IMR-90 (cell line): Measurements from ENCODE around the gene CPN2. TPM values are rescaled to one million over a fixed set of nuclear protein-coding genes. Genes with fewer than 3 reads are reported as not detected.

Experiments used
- ATAC-seq: fragments of 200-7000 bp; cut with Tn5 transposase; 2 replicates; pipeline ENCODE4 v1.9.1; 2020; ENCODE audit warnings: low read depth, mild to moderate bottlenecking, moderate library complexity
- BruUV-seq: library from RNA; stranded (reverse); fragments of 400-500 nt; replicated peaks from 2 replicates; lab custom pipeline; 2021; lab: Mats Ljungman, UMichigan
- CTCF ChIA-PET: fragments of 300-600 bp; formaldehyde crosslinking; extraction: SDS; loops from one replicate; lab custom pipeline; 2021; ENCODE audit warnings: antibody characterized with exemption; lab: Yijun Ruan, JAX
- POLR2A ChIA-PET: fragments of 300-600 bp; sonication (Branson Sonifier 250); formaldehyde crosslinking; loops from one replicate; lab custom pipeline; 2022; ENCODE audit warnings: antibody characterized with exemption; ENCODE audit not compliant: unreplicated experiment; lab: Charles Lee
- DNase-seq: peaks from one replicate; pipeline ENCODE4 v3.0.0; 2013
- H2AFZ ChIP-seq: replicated peaks from 2 replicates; pipeline ENCODE3; 2013; ENCODE audit warnings: low read length, mild to moderate bottlenecking; ENCODE audit not compliant: poor library complexity
- H2AK5ac ChIP-seq: 2 replicates; pipeline ENCODE4 v1.6.1; 2013; ENCODE audit warnings: low read depth, low read length, inconsistent platforms
- H2AK9ac ChIP-seq: replicated peaks from 2 replicates; pipeline ENCODE3; 2013; ENCODE audit warnings: mild to moderate bottlenecking, low read depth, low read length, moderate library complexity; ENCODE audit not compliant: poor library complexity
- H2BK120ac ChIP-seq: 2 replicates; pipeline ENCODE4 v1.6.1; 2013; ENCODE audit warnings: low read depth, low read length, inconsistent platforms
- H2BK15ac ChIP-seq: 3 replicates; pipeline ENCODE4 v1.6.1; 2013; ENCODE audit warnings: low read depth, low read length, inconsistent platforms
- H2BK20ac ChIP-seq: 2 replicates; pipeline ENCODE4 v1.6.1; 2013; ENCODE audit warnings: low read depth, mild to moderate bottlenecking, inconsistent platforms, low read length, moderate library complexity
- H2BK5ac ChIP-seq: 2 replicates; pipeline ENCODE4 v1.6.1; 2013; ENCODE audit warnings: mild to moderate bottlenecking, low read depth, low read length, inconsistent platforms; ENCODE audit not compliant: poor library complexity, severe bottlenecking
- H3K14ac ChIP-seq: replicated peaks from 2 replicates; pipeline ENCODE4 v1.6.1; 2013; ENCODE audit warnings: low read depth, low read length, inconsistent platforms
- H3K18ac ChIP-seq: 2 replicates; pipeline ENCODE4 v1.6.1; 2013; ENCODE audit warnings: low read depth, low read length, control low read depth
- H3K23ac ChIP-seq: 2 replicates; pipeline ENCODE4 v1.6.1; 2013; ENCODE audit warnings: low read depth, low read length, inconsistent platforms
- H3K27ac ChIP-seq: 2 replicates; pipeline ENCODE4 v1.5.1; 2013; ENCODE audit warnings: mild to moderate bottlenecking, control low read depth, low read length; ENCODE audit not compliant: insufficient read depth
- H3K27me3 ChIP-seq: 2 replicates; pipeline ENCODE4 v1.6.1; 2013; ENCODE audit warnings: low read length; ENCODE audit not compliant: control insufficient read depth, insufficient read depth
- H3K36me3 ChIP-seq: 2 replicates; pipeline ENCODE4 v1.6.1; 2013; ENCODE audit warnings: low read length, mixed read lengths; ENCODE audit not compliant: control insufficient read depth, insufficient read depth
- H3K4ac ChIP-seq: 2 replicates; pipeline ENCODE4 v1.6.1; 2013; ENCODE audit warnings: low read depth, low read length, inconsistent platforms
- H3K4me1 ChIP-seq: 2 replicates; pipeline ENCODE4 v1.6.1; 2013; ENCODE audit warnings: low read length, mixed read lengths; ENCODE audit not compliant: control insufficient read depth, insufficient read depth
- H3K4me2 ChIP-seq: 2 replicates; pipeline ENCODE4 v1.6.1; 2013; ENCODE audit warnings: low read depth, mild to moderate bottlenecking, control low read depth, low read length, moderate library complexity
- H3K4me3 ChIP-seq: 2 replicates; pipeline ENCODE4 v1.5.1; 2013; ENCODE audit warnings: low read depth, mild to moderate bottlenecking, control low read depth, low read length, moderate library complexity; ENCODE audit not compliant: insufficient read depth
- H3K56ac ChIP-seq: 2 replicates; pipeline ENCODE4 v1.6.1; 2013; ENCODE audit warnings: low read length, inconsistent platforms; ENCODE audit not compliant: insufficient read depth; ENCODE audit errors: extremely low read depth
- H3K79me1 ChIP-seq, 2 experiments: 2 replicates each; pipeline ENCODE4 v1.6.1; 2013; ENCODE audit warnings: low read length in 2 of 2, inconsistent platforms in 1 of 2, low read depth in 1 of 2
- H3K9ac ChIP-seq: 2 replicates; pipeline ENCODE4 v1.6.1; 2013; ENCODE audit warnings: low read depth, low read length, control low read depth
- H3K9me1 ChIP-seq: 2 replicates; pipeline ENCODE4 v1.6.1; 2013; ENCODE audit warnings: low read length, inconsistent platforms; ENCODE audit not compliant: insufficient read depth
- H3K9me3 ChIP-seq: 2 replicates; pipeline ENCODE4 v1.6.1; 2013; ENCODE audit warnings: low read length; ENCODE audit not compliant: control insufficient read depth, insufficient read depth
- H4K20me1 ChIP-seq: 2 replicates; pipeline ENCODE4 v1.6.1; 2013; ENCODE audit warnings: low read length, inconsistent platforms; ENCODE audit not compliant: insufficient read depth
- H4K5ac ChIP-seq: 2 replicates; pipeline ENCODE4 v1.6.1; 2013; ENCODE audit warnings: mild to moderate bottlenecking, low read depth, low read length, control low read depth
- H4K8ac ChIP-seq, 2 experiments: 2 replicates each; pipeline ENCODE4 v1.6.1; 2013; ENCODE audit warnings: low read depth in 2 of 2, low read length in 2 of 2, control low read depth in 1 of 2, inconsistent platforms in 1 of 2
- H4K91ac ChIP-seq: 2 replicates; pipeline ENCODE4 v1.6.1; 2013; ENCODE audit warnings: low read depth, low read length, inconsistent platforms; ENCODE audit not compliant: insufficient read depth
- CEBPB ChIP-seq: IDR thresholded peaks from 2 replicates; pipeline ENCODE4 v1.6.1; 2012; ENCODE audit warnings: low read depth, low read length, improper control_type of control experiment
- RAD21 ChIP-seq: IDR thresholded peaks from 2 replicates; pipeline ENCODE4 v1.6.1; 2012; ENCODE audit warnings: low read length, improper control_type of control experiment
- WGBS, 2 experiments: methylation state at CpG; one replicate each; pipeline versions ENCODE4 v1.1.5 to v1.1.7; 2013; ENCODE audit warnings: missing lambda C conversion rate in 2 of 2; ENCODE audit not compliant: insufficient read length in 1 of 2; ENCODE audit errors: extremely low coverage in 2 of 2; 5-methylcytosine and 5-hydroxymethylcytosine counted together
- dilution Hi-C: fragments of 300-500 bp; cut with HindIII; formaldehyde crosslinking; loops from one replicate; pipeline ENCODE4 v1.14.3; 2018; ENCODE audit warnings: low sequenced_read_pairs; ENCODE audit not compliant: unreplicated experiment
- in situ Hi-C: fragments of 300-500 bp; cut with MboI; formaldehyde crosslinking; loops from 3 replicates; pipeline ENCODE4 v1.14.3; 2019; ENCODE audit warnings: low sequenced_read_pairs, inconsistent platforms, mixed read lengths
- intact Hi-C: fragments of 100-400 bp; cut with micrococcal nuclease; formaldehyde crosslinking; loops from 2 replicates; pipeline ENCODE4 v1.10.0; 2022
- polyA plus RNA-seq, 3 experiments: library from polyadenylated mRNA; depleted of rRNA; stranded (reverse); fragments of >200 nt; gene quantifications; 2 replicates each; pipeline ENCODE4 v1.2.3, GENCODE V29; 2012; ENCODE audit warnings: low replicate concordance in 1 of 3
- total RNA-seq: library from RNA; depleted of rRNA; stranded (reverse); fragments of >200 nt; gene quantifications from 2 replicates; pipeline ENCODE4 v1.2.3, GENCODE V29; 2012

CPN2 gene
- total and polyA plus RNA-seq, 2 of the 4 experiments (the other 2 are of a cell fraction), result 0.07 TPM; not detected in 1

DNA sequence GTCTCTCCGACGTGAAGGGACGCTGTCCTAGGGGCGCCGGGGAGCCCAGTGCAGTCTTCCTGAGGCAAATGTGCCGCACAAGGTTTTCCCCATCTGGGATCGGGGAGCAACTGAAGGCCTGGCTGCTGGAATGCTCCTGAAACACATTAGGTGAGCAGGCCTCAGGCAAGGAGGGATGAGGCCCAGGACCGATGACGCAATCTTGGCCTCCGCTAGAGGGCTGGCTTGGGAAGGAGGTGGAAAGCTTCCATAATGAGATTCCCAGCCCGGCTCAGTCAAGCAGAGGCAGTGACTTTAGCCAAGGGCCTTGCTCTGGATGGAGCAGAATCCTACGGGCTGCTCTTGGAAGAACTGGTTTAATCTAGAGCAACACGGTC is 50.8 kb downstream of the CPN2 start:
- no peaks in the 10 kb centered on the region for H3K36me3 ChIP-seq
- no peaks in the 10 kb centered on the region for H3K9me3 ChIP-seq
- ChIA-PET POLR2A (no interaction called here), CTCF (interaction anchor here (1.1 kb wide), 1 partner anchor 15 kb away, joined by 4 read pairs; no protein-coding TSS in a partner anchor)
- no peak overlapping the region for H2BK120ac ChIP-seq
- BruUV-seq, result no TSS peak
- TF ChIP-seq RAD21, result no peak
- peak; percentile 91 for TF ChIP-seq CEBPB
- no peak overlapping the region for H4K5ac ChIP-seq
- no peaks in the 10 kb centered on the region; the same call in 1 of the 2 replicates for H3K4me1 ChIP-seq
- no peak overlapping the region for H3K4ac ChIP-seq
- H3K4me2 ChIP-seq, result no peak overlapping the region
- H2BK5ac ChIP-seq, result no peak overlapping the region
- H2AFZ ChIP-seq, result peak overlapping the region; percentile 79
- no peaks in the 10 kb centered on the region for H3K9me1 ChIP-seq
- H3K4me3 ChIP-seq, result no peak overlapping the region
- no peak overlapping the region for H2AK5ac ChIP-seq
- dilution Hi-C loops (no loop called here), in situ Hi-C loops (no loop called here), intact Hi-C loops (no loop called here)
- H3K79me1 ChIP-seq, result no peaks in the 10 kb centered on the region
- no peak overlapping the region for H3K9ac ChIP-seq
- H3K27ac ChIP-seq, result no peak overlapping the region
- H3K23ac ChIP-seq, result no peak overlapping the region
- H3K27me3 ChIP-seq, result peaks cover 31% of the 10 kb centered on the region
- no peak overlapping the region for H4K91ac ChIP-seq
- H3K14ac ChIP-seq, result no peak overlapping the region
- no peak overlapping the region for H4K8ac ChIP-seq
- H2BK15ac ChIP-seq, result no peak overlapping the region
- no peaks in the 10 kb centered on the region for H4K20me1 ChIP-seq
- 39% methylated on average over 4 of the region's 13 CpGs; no CpG with 5 or more reads in 1 of the 2 experiments for WGBS, 2 experiments
- ATAC-seq (no peak), DNase-seq (peak; percentile 39)
- H3K18ac ChIP-seq, result no peak overlapping the region
- peak overlapping the region; percentile 11 for H2AK9ac ChIP-seq
- no peak overlapping the region for H2BK20ac ChIP-seq
- no peak overlapping the region for H3K56ac ChIP-seq
